Caco-2 (cell line): ENCODE data around the gene NDUFB8. TPM values are rescaled to one million over a fixed set of nuclear protein-coding genes. Genes with fewer than 3 reads are reported as not detected.

Experiments used
- BruUV-seq: library from RNA; stranded (reverse); fragments of 400-500 nt; replicated peaks from 2 replicates; lab custom pipeline; 2021; lab: Mats Ljungman, UMichigan
- CTCF ChIA-PET: fragments of 300-600 bp; sonication (Branson Sonifier 250); formaldehyde crosslinking; loops from one replicate; lab custom pipeline; 2022; ENCODE audit warnings: antibody characterized with exemption; lab: Charles Lee
- POLR2A ChIA-PET: fragments of 300-600 bp; sonication (Branson Sonifier 250); formaldehyde crosslinking; loops from one replicate; lab custom pipeline; 2022; ENCODE audit warnings: antibody characterized with exemption; lab: Charles Lee
- DNase-seq, 2 experiments: peaks; one replicate each; pipeline versions ENCODE4 v3.0.0 to v3.0.0-alpha.2; 2020 to 2022
- H3K27me3 ChIP-seq: replicated peaks from 2 replicates; pipeline ENCODE4 v1.6.0; 2011; ENCODE audit warnings: low read length; ENCODE audit not compliant: control insufficient read depth, insufficient read depth
- H3K36me3 ChIP-seq: 2 replicates; pipeline ENCODE4 v1.5.1; 2011; ENCODE audit warnings: low read length; ENCODE audit not compliant: control insufficient read depth, insufficient read depth
- H3K4me1 ChIP-seq: fragments of 250-450 bp; sonication (Bioruptor Pico); 2 replicates; pipeline ENCODE4 v1.5.1; 2020; ENCODE audit warnings: mild to moderate bottlenecking
- H3K4me3 ChIP-seq: 2 replicates; pipeline ENCODE4 v1.5.1; 2011; ENCODE audit warnings: low read depth, mild to moderate bottlenecking, control low read depth, low read length
- H3K9me3 ChIP-seq: fragments of 250-450 bp; sonication (Bioruptor Pico); 2 replicates; pipeline ENCODE4 v1.5.1; 2020; ENCODE audit warnings: mild to moderate bottlenecking, moderate library complexity
- H3K27ac Mint-ChIP-seq: one replicate; pipeline ENCODE4 v1.8.0; 2022; ENCODE audit warnings: mixed read lengths; ENCODE audit not compliant: unreplicated experiment
- H3K27me3 Mint-ChIP-seq: one replicate; pipeline ENCODE4 v1.8.0; 2022; ENCODE audit warnings: mixed read lengths; ENCODE audit not compliant: insufficient read depth, unreplicated experiment
- H3K36me3 Mint-ChIP-seq: one replicate; pipeline ENCODE4 v1.8.0; 2022; ENCODE audit warnings: mild to moderate bottlenecking, mixed read lengths; ENCODE audit not compliant: insufficient read depth, unreplicated experiment
- H3K4me1 Mint-ChIP-seq: one replicate; pipeline ENCODE4 v1.8.0; 2022; ENCODE audit warnings: low read depth, mixed read lengths; ENCODE audit not compliant: unreplicated experiment
- H3K4me3 Mint-ChIP-seq: one replicate; pipeline ENCODE4 v1.8.0; 2022; ENCODE audit warnings: mild to moderate bottlenecking, moderate library complexity, mixed read lengths; ENCODE audit not compliant: unreplicated experiment
- H3K9me3 Mint-ChIP-seq: one replicate; pipeline ENCODE4 v1.8.0; 2022; ENCODE audit warnings: mixed read lengths; ENCODE audit not compliant: unreplicated experiment
- CTCF ChIP-seq, 2 experiments: fragments of 200-600 bp in 1 of 2; IDR thresholded peaks; 1 replicate in 1 of 2; 2 replicates in 1 of 2; pipeline versions ENCODE4 v1.5.1 to v1.8.0; 2011 to 2022; ENCODE audit warnings: antibody characterized with exemption in 1 of 2, control low read depth in 1 of 2, inconsistent platforms in 1 of 2, low read depth in 1 of 2, low read length in 1 of 2, mild to moderate bottlenecking in 1 of 2, moderate library complexity in 1 of 2; ENCODE audit not compliant: insufficient read depth in 1 of 2, severe bottlenecking in 1 of 2, unreplicated experiment in 1 of 2
- intact Hi-C: fragments of 100-400 bp; cut with micrococcal nuclease; formaldehyde crosslinking; loops from one replicate; pipeline ENCODE4 v1.10.0; 2022; ENCODE audit not compliant: unreplicated experiment
- total RNA-seq: library from RNA; stranded (reverse); gene quantifications from 2 replicates; pipeline ENCODE4 v1.2.3, GENCODE V29; 2022

The NDUFB8 gene
- total RNA-seq, 1 experiment from 2014 or later, result 249 TPM

- TF ChIP-seq CTCF (IDR thresholded peaks at IDR 0.05; ENCODE audit: insufficient read depth in 1 of 2, low read depth in 1 of 2, low read length in 1 of 2, severe bottlenecking in 1 of 2, unreplicated experiment in 1 of 2), result no peak
- peaks cover 19% of the 10 kb centered on the region for H3K4me1 ChIP-seq
- no peaks in the 10 kb centered on the region for H3K27me3 ChIP-seq
- POLR2A ChIA-PET, result no interaction called here
- BruUV-seq, result no TSS peak
- Mint-ChIP-seq H3K27ac (no peak overlapping the region), H3K4me3 (no peak overlapping the region), H3K27me3 (no peaks in the 10 kb centered on the region), H3K4me1 (peaks cover 12% of the 10 kb centered on the region), H3K9me3 (no peaks in the 10 kb centered on the region), H3K36me3 (no peaks in the 10 kb centered on the region)
- intact Hi-C loops, result loop anchor here (5.0 kb wide), 1 partner anchor 280 kb away; the partner anchor contains the start of gene CHUK
- no peak for DNase-seq
- no peaks in the 10 kb centered on the region for H3K36me3 ChIP-seq
- no peaks in the 10 kb centered on the region for H3K9me3 ChIP-seq
- H3K4me3 ChIP-seq, result no peak overlapping the region
- CTCF ChIA-PET, result interaction anchor here (2.0 to 5.0 kb wide), 3 partner anchors 11 to 61 kb away, joined by 8 to 38 read pairs (median 37); no protein-coding TSS in a partner anchor
These were observed 22.3 kb downstream of the NDUFB8 start for GRCh38 chr10:100507357-100507732.

- no peak overlapping the region for H3K4me3 Mint-ChIP-seq
- BruUV-seq, result no TSS peak
- H3K4me1 Mint-ChIP-seq, result peaks cover 12% of the 10 kb centered on the region
- no peak for TF ChIP-seq CTCF (IDR thresholded peaks at IDR 0.05; ENCODE audit: insufficient read depth in 1 of 2, low read depth in 1 of 2, low read length in 1 of 2, severe bottlenecking in 1 of 2, unreplicated experiment in 1 of 2)
- H3K36me3 Mint-ChIP-seq, result no peaks in the 10 kb centered on the region
- Histone ChIP-seq H3K4me1 (peaks cover 15% of the 10 kb centered on the region), H3K9me3 (no peaks in the 10 kb centered on the region), H3K4me3 (no peak overlapping the region), H3K27me3 (no peaks in the 10 kb centered on the region), H3K36me3 (no peaks in the 10 kb centered on the region)
- no peaks in the 10 kb centered on the region for H3K9me3 Mint-ChIP-seq
- DNase-seq, result no peak
- H3K27ac Mint-ChIP-seq, result no peak overlapping the region
- intact Hi-C loops, result loop anchor here (5.0 kb wide), 1 partner anchor 279 kb away; the partner anchor contains the start of gene CHUK
- H3K27me3 Mint-ChIP-seq, result no peaks in the 10 kb centered on the region
- ChIA-PET POLR2A (no interaction called here), CTCF (interaction anchor here (2.0 to 5.0 kb wide), 3 partner anchors 12 to 61 kb away, joined by 8 to 38 read pairs (median 37); no protein-coding TSS in a partner anchor)
These were observed 22.9 kb downstream of the NDUFB8 start for GRCh38 chr10:100506596-100507356.

- H3K27me3 ChIP-seq, result no peaks in the 10 kb centered on the region
- H3K36me3 ChIP-seq, result no peaks in the 10 kb centered on the region
- Mint-ChIP-seq H3K4me3 (no peak overlapping the region), H3K27me3 (no peaks in the 10 kb centered on the region), H3K4me1 (peaks cover 12% of the 10 kb centered on the region), H3K36me3 (no peaks in the 10 kb centered on the region), H3K9me3 (no peaks in the 10 kb centered on the region), H3K27ac (no peak overlapping the region)
- intact Hi-C loops, result loop anchor here (5.0 kb wide), 1 partner anchor 278 kb away; the partner anchor contains the start of gene CHUK
- CTCF ChIA-PET, result interaction anchor here (1.5 to 2.0 kb wide), 2 partner anchors 22 to 162 kb away, joined by 5 to 12 read pairs; no protein-coding TSS in a partner anchor
- POLR2A ChIA-PET, result no interaction called here
- no TSS peak for BruUV-seq
- TF ChIP-seq CTCF (IDR thresholded peaks at IDR 0.05; ENCODE audit: insufficient read depth in 1 of 2, low read depth in 1 of 2, low read length in 1 of 2, severe bottlenecking in 1 of 2, unreplicated experiment in 1 of 2), result no peak
- no peak for DNase-seq
- no peaks in the 10 kb centered on the region for H3K9me3 ChIP-seq
- H3K4me1 ChIP-seq, result peaks cover 15% of the 10 kb centered on the region
- H3K4me3 ChIP-seq, result no peak overlapping the region
These were observed 24.5 kb downstream of the NDUFB8 start for GRCh38 chr10:100505164-100505563.
